HEK293 (cell line): ENCODE results near the gene DRC7.

Source experiments
- MYNN ChIP-seq: fragments of 450-650 bp; formaldehyde crosslinking; IDR thresholded peaks from 2 replicates; pipeline ENCODE4 v1.5.1; 2016; ENCODE audit warnings: missing biosample characterization, missing genetic modification characterization, borderline replicate concordance
- YY1 ChIP-seq: fragments of 450-650 bp; formaldehyde crosslinking; IDR thresholded peaks from 2 replicates; pipeline ENCODE4 v1.5.1; 2018; ENCODE audit warnings: missing biosample characterization, missing genetic modification characterization
- ZBTB21 ChIP-seq: fragments of 450-650 bp; formaldehyde crosslinking; IDR thresholded peaks from 2 replicates; pipeline ENCODE4 v1.5.1; 2017; ENCODE audit warnings: missing biosample characterization, missing genetic modification characterization
- ZNF302 ChIP-seq: fragments of 450-650 bp; formaldehyde crosslinking; IDR thresholded peaks from 2 replicates; pipeline ENCODE4 v1.5.1; 2016; ENCODE audit warnings: missing biosample characterization, missing genetic modification characterization, low read depth
- ZNF514 ChIP-seq: fragments of 450-650 bp; formaldehyde crosslinking; IDR thresholded peaks from 2 replicates; pipeline ENCODE4 v1.5.1; 2016; ENCODE audit warnings: missing biosample characterization, missing genetic modification characterization
- ZNF776 ChIP-seq: fragments of 450-650 bp; formaldehyde crosslinking; IDR thresholded peaks from 2 replicates; pipeline ENCODE4 v1.5.0; 2017; ENCODE audit warnings: missing biosample characterization, missing genetic modification characterization, borderline replicate concordance
- ZNF777 ChIP-seq: fragments of 450-650 bp; formaldehyde crosslinking; IDR thresholded peaks from 2 replicates; pipeline ENCODE4 v1.5.1; 2017; ENCODE audit warnings: missing biosample characterization, missing genetic modification characterization, borderline replicate concordance
- TF ChIP-seq, protein P1 (sequence below): fragments of 450-650 bp; formaldehyde crosslinking; IDR thresholded peaks from 2 replicates; pipeline ENCODE4 v1.5.1; 2016; ENCODE audit warnings: missing biosample characterization, missing genetic modification characterization

DNA sequence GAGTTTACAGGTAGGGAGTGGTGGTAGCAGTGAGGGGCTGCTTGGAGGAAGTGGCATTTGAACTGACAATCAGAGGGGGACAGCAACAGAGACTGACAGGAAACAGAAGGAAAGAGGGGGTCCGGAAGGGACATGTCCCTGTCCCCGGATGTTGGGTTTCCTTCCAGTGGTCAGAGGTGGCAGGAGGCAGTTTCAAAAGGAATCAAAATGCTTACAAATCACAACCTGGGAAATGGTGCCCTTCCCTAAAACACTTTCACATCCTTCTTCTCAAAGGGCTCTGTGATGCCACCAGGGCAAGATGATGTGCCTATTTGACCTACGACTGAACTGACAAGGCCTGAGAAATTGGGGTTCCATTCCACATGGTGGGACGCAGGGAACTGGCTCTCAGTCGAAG is 46.5 kb upstream of the DRC7 start:
- TF ChIP-seq, protein P1, sequence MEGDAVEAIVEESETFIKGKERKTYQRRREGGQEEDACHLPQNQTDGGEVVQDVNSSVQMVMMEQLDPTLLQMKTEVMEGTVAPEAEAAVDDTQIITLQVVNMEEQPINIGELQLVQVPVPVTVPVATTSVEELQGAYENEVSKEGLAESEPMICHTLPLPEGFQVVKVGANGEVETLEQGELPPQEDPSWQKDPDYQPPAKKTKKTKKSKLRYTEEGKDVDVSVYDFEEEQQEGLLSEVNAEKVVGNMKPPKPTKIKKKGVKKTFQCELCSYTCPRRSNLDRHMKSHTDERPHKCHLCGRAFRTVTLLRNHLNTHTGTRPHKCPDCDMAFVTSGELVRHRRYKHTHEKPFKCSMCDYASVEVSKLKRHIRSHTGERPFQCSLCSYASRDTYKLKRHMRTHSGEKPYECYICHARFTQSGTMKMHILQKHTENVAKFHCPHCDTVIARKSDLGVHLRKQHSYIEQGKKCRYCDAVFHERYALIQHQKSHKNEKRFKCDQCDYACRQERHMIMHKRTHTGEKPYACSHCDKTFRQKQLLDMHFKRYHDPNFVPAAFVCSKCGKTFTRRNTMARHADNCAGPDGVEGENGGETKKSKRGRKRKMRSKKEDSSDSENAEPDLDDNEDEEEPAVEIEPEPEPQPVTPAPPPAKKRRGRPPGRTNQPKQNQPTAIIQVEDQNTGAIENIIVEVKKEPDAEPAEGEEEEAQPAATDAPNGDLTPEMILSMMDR (tag by site-specific recombination): no peak
- TF ChIP-seq MYNN: no peak
- no peak for TF ChIP-seq ZNF777 (tag by site-specific recombination)
- no peak for TF ChIP-seq ZNF776 (tag by site-specific recombination)
- TF ChIP-seq ZNF302: no peak
- TF ChIP-seq ZNF514 (tag by site-specific recombination): no peak
- TF ChIP-seq YY1 (tag by site-specific recombination): no peak
- TF ChIP-seq ZBTB21 (tag by site-specific recombination): no peak
